Right atrium auricular region (tissue), 2 donors: ENCODE measurements around the gene LONRF2. TPM values are rescaled to one million over a fixed set of nuclear protein-coding genes. Genes with fewer than 3 reads are reported as not detected.

Experiments used
- DNase-seq: peaks from one replicate; pipeline ENCODE4 v3.0.0-alpha.2; 2019; ENCODE audit warnings: low spot score
- H3K27ac ChIP-seq, 2 donors: fragments of 200-600 bp; sonication (generic); 1 replicate in 1 of 2; 2 replicates in 1 of 2; pipeline ENCODE4 v1.5.1; 2016 to 2019
- H3K27me3 ChIP-seq, 2 donors: fragments of 200-600 bp; sonication (generic); one replicate each; pipeline versions ENCODE4 v1.5.1 to v1.6.0; 2017 to 2019
- H3K36me3 ChIP-seq: fragments of 200-600 bp; sonication (generic); one replicate; pipeline ENCODE4 v1.5.1; 2016
- H3K4me1 ChIP-seq, 2 donors: fragments of 200-600 bp; sonication (generic); one replicate each; pipeline versions ENCODE4 v1.5.1 to v1.6.0; 2017 to 2019
- H3K4me3 ChIP-seq, 2 donors: fragments of 200-600 bp; sonication (generic); 1 replicate in 1 of 2; 2 replicates in 1 of 2; pipeline ENCODE4 v1.5.1; 2017 to 2019; ENCODE audit warnings: mild to moderate bottlenecking in 1 of 2, moderate library complexity in 1 of 2
- H3K9me3 ChIP-seq, 2 donors: fragments of 200-600 bp; sonication (generic); one replicate each; pipeline ENCODE4 v1.5.1; 2019
- total RNA-seq, 2 donors: library from RNA; depleted of rRNA; stranded (reverse); fragments of >200 nt; gene quantifications; one replicate each; pipeline ENCODE4 v1.1.0, GENCODE V29; 2016
- TF ChIP-seq, protein P1 (sequence below), 2 donors: fragments of 200-600 bp; sonication (generic); IDR thresholded peaks; one replicate each; pipeline ENCODE4 v1.5.1; 2019; ENCODE audit warnings: antibody characterized with exemption in 2 of 2

LONRF2 gene
- total RNA-seq, 2 donors from 2014 or later = 11.3 to 18.9 TPM

DNA sequence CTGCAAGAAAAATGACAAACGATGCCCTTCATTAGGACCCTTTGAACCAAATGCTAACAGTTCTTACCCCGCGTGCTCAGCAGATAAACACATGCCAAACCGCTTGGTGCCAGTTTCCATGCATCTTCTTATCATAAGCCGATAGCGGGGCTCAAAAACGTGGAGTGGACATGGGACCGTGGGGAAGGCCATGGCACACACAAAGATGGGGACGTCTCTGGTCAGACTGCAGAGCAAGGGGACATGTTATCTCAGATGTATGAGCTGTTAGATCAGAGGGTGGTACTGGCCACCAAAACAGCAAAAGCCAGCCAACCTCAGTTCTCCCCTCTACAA is 28.2 kb downstream of the LONRF2 start:
- H3K36me3 ChIP-seq = peaks cover 15% of the 10 kb centered on the region

DNA sequence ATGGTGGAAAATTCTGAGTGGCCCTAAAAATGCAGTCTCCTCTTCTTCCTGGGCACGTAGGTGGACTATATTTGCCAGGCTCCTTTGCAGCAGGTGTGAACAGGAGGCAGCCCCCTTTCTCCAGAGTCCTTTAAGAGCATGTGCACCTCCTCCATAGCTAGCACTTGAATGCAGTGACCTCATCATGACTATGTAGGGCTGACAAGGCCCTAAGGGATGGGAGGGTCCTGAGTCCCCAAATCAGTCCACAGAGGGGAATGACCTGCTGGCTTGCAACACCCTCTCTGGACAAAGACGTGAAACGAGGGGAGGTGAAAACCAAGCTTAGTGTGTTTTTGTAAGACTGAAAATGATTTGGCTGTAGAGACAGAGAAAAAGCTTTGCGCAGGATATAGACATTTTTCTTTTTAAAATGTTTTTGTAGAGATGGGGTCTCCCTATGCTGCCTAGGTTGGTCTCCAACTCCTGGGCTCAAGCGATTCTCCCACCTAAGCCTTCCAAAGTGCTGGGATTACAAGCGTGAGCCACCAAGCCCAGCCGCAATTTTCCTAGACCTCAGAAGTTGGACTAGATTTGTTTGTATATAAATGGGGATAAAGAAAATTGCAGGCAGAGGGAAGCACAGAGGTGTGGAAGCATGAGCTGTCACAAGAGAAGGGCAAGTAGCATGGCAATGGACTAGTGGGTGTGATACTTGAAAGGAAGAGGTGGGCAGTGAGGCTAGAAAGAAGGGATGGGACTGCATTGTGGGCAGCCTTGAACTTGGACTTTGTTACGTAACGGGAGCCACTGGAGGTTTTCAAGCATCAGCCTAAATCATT is 28.8 kb downstream of the LONRF2 start:
- no peak overlapping the region for H3K27ac ChIP-seq
- TF ChIP-seq, protein P1, sequence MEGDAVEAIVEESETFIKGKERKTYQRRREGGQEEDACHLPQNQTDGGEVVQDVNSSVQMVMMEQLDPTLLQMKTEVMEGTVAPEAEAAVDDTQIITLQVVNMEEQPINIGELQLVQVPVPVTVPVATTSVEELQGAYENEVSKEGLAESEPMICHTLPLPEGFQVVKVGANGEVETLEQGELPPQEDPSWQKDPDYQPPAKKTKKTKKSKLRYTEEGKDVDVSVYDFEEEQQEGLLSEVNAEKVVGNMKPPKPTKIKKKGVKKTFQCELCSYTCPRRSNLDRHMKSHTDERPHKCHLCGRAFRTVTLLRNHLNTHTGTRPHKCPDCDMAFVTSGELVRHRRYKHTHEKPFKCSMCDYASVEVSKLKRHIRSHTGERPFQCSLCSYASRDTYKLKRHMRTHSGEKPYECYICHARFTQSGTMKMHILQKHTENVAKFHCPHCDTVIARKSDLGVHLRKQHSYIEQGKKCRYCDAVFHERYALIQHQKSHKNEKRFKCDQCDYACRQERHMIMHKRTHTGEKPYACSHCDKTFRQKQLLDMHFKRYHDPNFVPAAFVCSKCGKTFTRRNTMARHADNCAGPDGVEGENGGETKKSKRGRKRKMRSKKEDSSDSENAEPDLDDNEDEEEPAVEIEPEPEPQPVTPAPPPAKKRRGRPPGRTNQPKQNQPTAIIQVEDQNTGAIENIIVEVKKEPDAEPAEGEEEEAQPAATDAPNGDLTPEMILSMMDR (IDR thresholded peaks at IDR 0.05) = no peak
- no peaks in the 10 kb centered on the region for H3K9me3 ChIP-seq
- no peak overlapping the region for H3K4me3 ChIP-seq
- H3K4me1 ChIP-seq = peaks cover 0 to 9% of the 10 kb centered on the region in 2 donors
- H3K27me3 ChIP-seq = no peaks in the 10 kb centered on the region
- H3K36me3 ChIP-seq = peaks cover 15% of the 10 kb centered on the region
- DNase-seq = no peak

More for the DNA sequence above, 28.2 kb downstream of the LONRF2 start:
- Histone ChIP-seq H3K27me3 (no peaks in the 10 kb centered on the region), H3K27ac (no peak overlapping the region), H3K4me1 (peaks cover 0 to 9% of the 10 kb centered on the region in 2 donors), H3K4me3 (no peak overlapping the region), H3K9me3 (no peaks in the 10 kb centered on the region)
- DNase-seq = no peak
- TF ChIP-seq, protein P1 (IDR thresholded peaks at IDR 0.05) = no peak

DNA sequence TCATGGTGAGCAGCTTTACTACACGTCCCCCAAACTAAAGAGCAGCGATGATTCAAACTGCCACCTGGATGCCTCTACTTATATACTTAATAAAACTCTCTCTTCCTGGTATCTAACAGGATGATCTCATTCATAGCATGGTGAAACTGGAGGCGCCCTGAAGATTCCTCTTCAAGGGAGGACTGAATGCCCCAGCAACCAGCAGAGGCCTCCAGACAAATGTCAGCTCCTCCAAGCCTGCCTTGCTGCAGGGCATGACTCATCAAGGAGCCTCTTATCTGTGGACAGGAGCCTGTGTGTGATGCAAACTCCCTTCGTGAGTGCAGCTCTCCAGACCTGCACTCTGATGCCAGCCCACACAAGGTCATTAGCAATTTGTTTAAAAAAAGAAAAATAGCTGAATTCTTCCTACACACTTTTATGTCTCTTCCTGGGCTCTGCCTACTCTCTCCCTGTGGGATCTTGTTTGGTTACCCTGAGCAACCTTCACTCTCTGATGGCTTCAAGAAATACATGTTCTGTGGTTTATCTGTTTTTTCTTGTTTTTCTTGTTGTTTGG is 30.2 kb downstream of the LONRF2 start:
- Histone ChIP-seq H3K27ac (no peak overlapping the region), H3K4me3 (no peak overlapping the region), H3K36me3 (peaks cover 15% of the 10 kb centered on the region)

DNA sequence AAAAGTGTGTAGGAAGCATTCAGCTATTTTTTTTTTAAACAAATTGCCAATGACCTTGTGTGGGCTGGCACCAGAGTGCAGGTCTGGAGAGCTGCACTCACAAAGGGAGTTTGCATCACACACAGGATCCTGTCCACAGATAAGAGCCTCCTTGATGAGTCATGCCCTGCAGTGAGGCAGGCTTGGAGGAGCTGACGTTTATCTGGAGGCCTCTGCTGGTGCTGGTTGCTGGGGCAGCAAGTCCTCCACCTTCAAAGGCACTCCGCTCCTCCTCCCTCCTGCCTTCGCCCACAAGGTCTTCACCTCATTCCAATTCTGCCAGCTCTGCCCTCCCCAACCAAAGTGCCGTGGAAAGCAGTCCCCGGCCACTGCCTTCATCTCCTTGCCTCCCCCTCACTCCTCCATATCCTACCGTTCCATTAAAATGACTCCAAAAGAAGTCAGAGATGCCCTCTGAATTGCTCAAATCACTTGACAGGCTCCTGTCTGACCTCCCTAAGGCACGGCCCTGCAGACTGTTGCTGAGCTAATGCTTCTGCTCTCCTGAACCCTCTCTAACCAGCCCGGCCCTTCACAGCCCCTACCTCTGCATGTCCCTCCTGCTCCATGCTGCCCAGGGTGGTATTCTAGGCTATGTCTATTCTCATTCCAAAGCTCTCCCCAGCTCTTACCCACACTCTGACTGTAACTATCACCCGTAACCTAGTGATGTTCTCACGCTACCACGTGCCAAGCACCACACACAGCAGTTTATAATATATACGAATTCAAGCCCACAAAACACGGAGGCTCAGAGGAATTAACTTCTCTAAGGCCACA is 30.9 kb downstream of the LONRF2 start:
- peak; percentile 76 for DNase-seq
- Histone ChIP-seq H3K4me1 (peaks cover 0 to 9% of the 10 kb centered on the region in 2 donors), H3K27ac (peak overlapping the region in 1 of 2 donors; percentile 18), H3K4me3 (no peak overlapping the region), H3K36me3 (peaks cover 18% of the 10 kb centered on the region), H3K27me3 (no peaks in the 10 kb centered on the region), H3K9me3 (no peaks in the 10 kb centered on the region)
- TF ChIP-seq, protein P1 (IDR thresholded peaks at IDR 0.05) = no peak

More for the DNA sequence above, 30.2 kb downstream of the LONRF2 start:
- no peaks in the 10 kb centered on the region for H3K27me3 ChIP-seq
- H3K4me1 ChIP-seq = peaks cover 0 to 9% of the 10 kb centered on the region in 2 donors
- no peaks in the 10 kb centered on the region for H3K9me3 ChIP-seq
- TF ChIP-seq, protein P1 (IDR thresholded peaks at IDR 0.05) = no peak
- peak; percentile 64 for DNase-seq

DNA sequence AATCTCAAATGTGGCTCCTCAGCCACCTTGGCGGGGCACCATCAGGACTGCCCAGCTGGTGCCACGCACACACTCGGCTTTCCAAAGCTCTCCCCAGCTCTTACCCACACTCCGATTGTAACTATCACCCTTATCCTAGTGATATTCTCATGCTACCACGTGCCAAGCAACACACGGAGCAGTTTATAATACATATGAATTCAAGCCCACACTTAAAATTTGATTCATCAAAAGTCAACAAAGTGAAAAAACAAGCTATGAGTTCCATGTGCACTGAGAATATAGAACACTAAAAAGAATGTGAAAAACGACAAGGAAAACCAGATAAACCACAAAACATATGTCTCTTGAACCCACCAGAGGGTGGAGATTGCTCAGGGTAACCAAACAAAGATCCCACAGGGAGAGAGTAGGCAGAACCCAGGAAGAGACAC is 31.6 kb downstream of the LONRF2 start:
- peaks cover 0 to 9% of the 10 kb centered on the region in 2 donors for H3K4me1 ChIP-seq
- no peaks in the 10 kb centered on the region for H3K9me3 ChIP-seq
- H3K36me3 ChIP-seq = peaks cover 18% of the 10 kb centered on the region
- DNase-seq = peak; percentile 30
- H3K4me3 ChIP-seq = no peak overlapping the region
- H3K27ac ChIP-seq = no peak overlapping the region
- no peaks in the 10 kb centered on the region for H3K27me3 ChIP-seq
- TF ChIP-seq, protein P1 (IDR thresholded peaks at IDR 0.05) = no peak
